HG03521 (cell line): ENCODE data around the gene RDH12.
"Not testable (repeated sequence)": the region's sequence is repeated elsewhere in the genome, so short reads cannot be mapped to it uniquely, and the experiment has no call there.

Experiments used
- ATAC-seq: cut with Tn5 transposase; IDR thresholded peaks from one replicate; pipeline ENCODE4 v1.9.1; 2021; ENCODE audit warnings: mild to moderate bottlenecking, moderate library complexity; ENCODE audit not compliant: unreplicated experiment

Gene RDH12

GRCh38 chr14:67704484-67705089 lies 2.9 kb downstream of the RDH12 start:
- no peak for ATAC-seq

- ATAC-seq, result no peak
Measured at GRCh38 chr14:67705211-67705610, 3.5 kb downstream of the RDH12 start.

GRCh38 chr14:67709346-67709745 lies 7.7 kb downstream of the RDH12 start:
- ATAC-seq, result not testable (repeated sequence)

- not testable (repeated sequence) for ATAC-seq
Measured at GRCh38 chr14:67709796-67710195, 8.1 kb downstream of the RDH12 start.

GRCh38 chr14:67710209-67710608 lies 8.5 kb downstream of the RDH12 start:
- ATAC-seq, result no peak

GRCh38 chr14:67717048-67717447 lies 15.4 kb downstream of the RDH12 start:
- ATAC-seq, result no peak

- no peak for ATAC-seq
Measured at GRCh38 chr14:67718265-67718664, 16.6 kb downstream of the RDH12 start.

GRCh38 chr14:67719385-67719784 lies 17.7 kb downstream of the RDH12 start:
- not testable (repeated sequence) for ATAC-seq

GRCh38 chr14:67719866-67720265 lies 18.2 kb downstream of the RDH12 start:
- no peak for ATAC-seq

GRCh38 chr14:67721875-67722274 lies 20.2 kb downstream of the RDH12 start:
- ATAC-seq, result no peak

- no peak for ATAC-seq
Measured at GRCh38 chr14:67722293-67722692, 20.6 kb downstream of the RDH12 start.

- no peak for ATAC-seq
Measured at GRCh38 chr14:67725171-67725570, 23.5 kb downstream of the RDH12 start.

GRCh38 chr14:67727361-67727760 lies 25.7 kb downstream of the RDH12 start:
- ATAC-seq, result no peak

- no peak for ATAC-seq
Measured at GRCh38 chr14:67728258-67728657, 26.6 kb downstream of the RDH12 start.

- no peak for ATAC-seq
Measured at GRCh38 chr14:67729072-67729885, 27.6 kb downstream of the RDH12 start.

GRCh38 chr14:67733616-67734015 lies 31.9 kb downstream of the RDH12 start:
- no peak for ATAC-seq

- ATAC-seq, result no peak
Measured at GRCh38 chr14:67734675-67735074, 33.0 kb downstream of the RDH12 start.

GRCh38 chr14:67735336-67736147 lies 33.9 kb downstream of the RDH12 start:
- ATAC-seq, result no peak

- ATAC-seq, result no peak
Measured at GRCh38 chr14:67736771-67737170, 35.1 kb downstream of the RDH12 start.

- ATAC-seq, result no peak
Measured at GRCh38 chr14:67738740-67739504, 37.2 kb downstream of the RDH12 start.

GRCh38 chr14:67744046-67744445 lies 42.4 kb downstream of the RDH12 start:
- ATAC-seq, result no peak
